DND-41 (cell line): Measurements from ENCODE around the gene ABTB1.

Source experiments
- ATAC-seq: fragments of 200-7000 bp; cut with Tn5 transposase; 3 replicates; pipeline ENCODE4 v1.9.1; 2021; ENCODE audit warnings: low read depth; ENCODE audit not compliant: insufficient read depth
- DNase-seq: peaks from one replicate; pipeline ENCODE4 v3.0.0-alpha.2; 2020
- H2AFZ ChIP-seq: 2 replicates; pipeline ENCODE4 v1.6.0; 2012; ENCODE audit warnings: low read depth, low read length
- H3K27ac ChIP-seq: 2 replicates; pipeline ENCODE4 v1.5.1; 2012; ENCODE audit warnings: low read length, inconsistent platforms
- H3K27me3 ChIP-seq: fragments of 200-600 bp; sonication (generic); 2 replicates; pipeline ENCODE4 v1.6.0; 2012; ENCODE audit warnings: low read length, mild to moderate bottlenecking, inconsistent platforms; ENCODE audit not compliant: insufficient read depth, poor library complexity
- H3K36me3 ChIP-seq: 2 replicates; pipeline ENCODE4 v1.5.1; 2012; ENCODE audit warnings: low read length, inconsistent platforms; ENCODE audit not compliant: insufficient read depth
- H3K4me1 ChIP-seq: 2 replicates; pipeline ENCODE4 v1.5.1; 2012; ENCODE audit warnings: mild to moderate bottlenecking, low read length; ENCODE audit not compliant: insufficient read depth
- H3K4me2 ChIP-seq: 2 replicates; pipeline ENCODE4 v1.6.0; 2012; ENCODE audit warnings: mild to moderate bottlenecking, moderate library complexity, low read length, inconsistent platforms; ENCODE audit not compliant: insufficient read depth
- H3K4me3 ChIP-seq, 2 experiments: fragments of 200-600 bp in 1 of 2; shearing (Covaris generic) in 1 of 2; 2 replicates each; pipeline ENCODE4 v1.5.1; 2012 to 2016; ENCODE audit warnings: inconsistent platforms in 2 of 2, low read length in 2 of 2, mild to moderate bottlenecking in 2 of 2, low read depth in 1 of 2, moderate library complexity in 1 of 2
- H3K79me2 ChIP-seq: 2 replicates; pipeline ENCODE4 v1.6.0; 2012; ENCODE audit warnings: low read length, inconsistent platforms; ENCODE audit not compliant: insufficient read depth
- H3K9ac ChIP-seq: 2 replicates; pipeline ENCODE4 v1.6.0; 2012; ENCODE audit warnings: low read depth, mild to moderate bottlenecking, inconsistent platforms, low read length, moderate library complexity
- H3K9me3 ChIP-seq: 2 replicates; pipeline ENCODE4 v1.5.1; 2012; ENCODE audit warnings: low read length, moderate library complexity, mild to moderate bottlenecking, inconsistent platforms; ENCODE audit not compliant: insufficient read depth, severe bottlenecking
- H4K20me1 ChIP-seq: 2 replicates; pipeline ENCODE4 v1.6.0; 2012; ENCODE audit warnings: low read length; ENCODE audit not compliant: insufficient read depth
- CTCF ChIP-seq: IDR thresholded peaks from 2 replicates; pipeline ENCODE4 v1.5.1; 2012; ENCODE audit warnings: borderline replicate concordance, low read length, moderate library complexity, mild to moderate bottlenecking; ENCODE audit not compliant: poor library complexity, severe bottlenecking; ENCODE audit errors: extremely low read depth
- EZH2 ChIP-seq: IDR thresholded peaks from 3 replicates; pipeline ENCODE4 v1.6.1; 2012; ENCODE audit warnings: borderline replicate concordance, low read depth, mild to moderate bottlenecking, moderate library complexity, low read length, inconsistent platforms; ENCODE audit not compliant: severe bottlenecking

The ABTB1 gene

DNA sequence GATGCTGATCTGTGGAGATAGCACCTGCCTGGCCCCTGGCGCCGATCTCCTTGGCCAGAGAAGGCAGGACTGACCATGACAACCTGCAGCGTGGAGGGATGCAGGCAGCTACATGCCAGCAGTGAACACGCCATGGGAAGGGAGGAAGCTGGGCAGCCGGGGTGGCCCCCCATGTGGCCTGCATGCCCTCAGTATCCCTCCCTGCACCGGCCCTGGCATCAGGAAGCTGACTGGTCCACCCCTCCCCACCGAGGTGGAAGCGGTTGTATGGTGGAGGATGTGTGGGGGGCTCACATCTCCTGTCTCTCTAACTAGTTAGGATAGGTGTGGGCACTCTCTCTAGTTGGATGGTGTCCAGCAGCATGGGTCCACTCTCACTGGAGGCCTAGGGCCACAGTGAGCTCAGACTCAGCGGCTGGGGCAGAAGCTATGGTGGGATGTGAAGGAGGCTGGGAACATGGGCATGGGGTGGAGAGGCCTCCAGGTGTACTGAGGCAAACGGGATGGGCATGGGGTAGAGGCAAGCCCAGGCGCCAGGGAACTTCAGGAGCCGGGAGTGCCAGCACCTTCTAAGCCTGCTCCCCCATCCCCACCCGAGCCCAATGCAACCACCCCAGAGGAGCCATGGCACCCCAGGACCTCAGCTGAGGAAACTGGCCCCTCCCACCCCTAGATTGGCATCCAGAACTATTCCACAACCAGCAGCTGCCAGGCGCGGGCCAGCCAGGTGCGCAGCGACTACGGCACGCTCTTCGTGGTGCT is 1.8 kb upstream of the ABTB1 start:
- Histone ChIP-seq H3K27ac (peak overlapping the region; percentile 77), H3K79me2 (peaks cover 17% of the 10 kb centered on the region), H2AFZ (no peak overlapping the region), H3K36me3 (peaks cover 10% of the 10 kb centered on the region; the same call in 1 of the 2 replicates), H3K4me3 (peak overlapping the region in 1 of 2 experiments; percentile 88; a peak in 2 of 4 replicates), H3K27me3 (no peaks in the 10 kb centered on the region), H3K4me1 (peaks cover 24% of the 10 kb centered on the region), H4K20me1 (peaks cover 3% of the 10 kb centered on the region), H3K9me3 (no peaks in the 10 kb centered on the region), H3K4me2 (peak overlapping the region; percentile 81), H3K9ac (peak overlapping the region; percentile 98)
- no peak for ATAC-seq
- TF ChIP-seq EZH2, result no peak
- no peak for TF ChIP-seq CTCF
- no peak for DNase-seq

- peaks cover 3% of the 10 kb centered on the region for H4K20me1 ChIP-seq
- peaks cover 18% of the 10 kb centered on the region; the same call in 1 of the 2 replicates for H3K36me3 ChIP-seq
- peaks cover 24% of the 10 kb centered on the region for H3K4me1 ChIP-seq
- peaks cover 17% of the 10 kb centered on the region for H3K79me2 ChIP-seq
- no peaks in the 10 kb centered on the region for H3K27me3 ChIP-seq
- DNase-seq, result peak; percentile 64
- H3K9me3 ChIP-seq, result no peaks in the 10 kb centered on the region
- H3K4me3 ChIP-seq, result peak overlapping the region; percentile 79 to 88
- TF ChIP-seq EZH2 (no peak), CTCF (no peak)
- ATAC-seq, result peak; percentile 41
- peak overlapping the region; percentile 83 for H2AFZ ChIP-seq
- H3K27ac ChIP-seq, result peak overlapping the region; percentile 77
- peak overlapping the region; percentile 81 for H3K4me2 ChIP-seq
- peak overlapping the region; percentile 98 for H3K9ac ChIP-seq
Observed at GRCh38 chr3:127671523-127672428, 976 bp upstream of the ABTB1 start.

GRCh38 chr3:127673191-127674100 is 694 bp downstream of the ABTB1 start:
- Histone ChIP-seq H3K36me3 (peaks cover 27% of the 10 kb centered on the region; the same call in 1 of the 2 replicates), H3K79me2 (peaks cover 17% of the 10 kb centered on the region), H4K20me1 (peaks cover 3% of the 10 kb centered on the region), H3K27ac (peak overlapping the region; percentile 79), H3K27me3 (no peaks in the 10 kb centered on the region), H3K4me1 (peaks cover 24% of the 10 kb centered on the region), H3K4me2 (peak overlapping the region; percentile 92), H2AFZ (peak overlapping the region; percentile 97), H3K9me3 (no peaks in the 10 kb centered on the region), H3K4me3 (peak overlapping the region; percentile 80 to 96; a peak in 3 of 4 replicates), H3K9ac (peak overlapping the region; percentile 98)
- DNase-seq (peak; percentile 66), ATAC-seq (peak; percentile 58)
- TF ChIP-seq EZH2, result no peak
- TF ChIP-seq CTCF, result no peak
